GM21423 (cell line): ENCODE measurements around the gene PI4KA.
A peak's percentile ranks its signal among the peaks of the same experiment; 100 is the strongest.
"Not testable (repeated sequence)": the region's sequence is repeated elsewhere in the genome, so short reads cannot be mapped to it uniquely, and the experiment has no call there.

Experiments used
- ATAC-seq: cut with Tn5 transposase; IDR thresholded peaks from one replicate; pipeline ENCODE4 v1.9.1; 2021; ENCODE audit warnings: mild to moderate bottlenecking, moderate library complexity; ENCODE audit not compliant: unreplicated experiment

PI4KA gene

DNA sequence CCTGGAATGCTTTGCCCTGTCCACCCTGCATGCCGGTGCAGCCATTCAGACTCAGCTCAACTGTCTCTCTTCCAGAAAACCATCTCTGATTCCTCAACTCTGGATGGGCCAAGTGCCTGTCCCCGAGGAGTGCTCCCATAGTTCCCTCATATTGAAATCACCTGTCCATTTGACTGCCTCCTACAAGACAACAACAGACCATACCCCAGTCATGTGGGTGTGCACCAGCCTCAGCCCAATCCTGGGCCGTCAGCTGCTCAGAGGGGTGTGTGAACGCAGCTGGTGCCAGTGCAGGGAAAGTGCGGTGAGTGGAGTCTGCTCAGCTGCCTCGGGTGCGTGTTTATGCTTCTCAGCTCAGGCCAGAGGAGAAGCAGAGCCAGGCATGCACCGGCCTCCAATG, 126.2 kb downstream of the PI4KA start:
- ATAC-seq, result not testable (repeated sequence)

DNA sequence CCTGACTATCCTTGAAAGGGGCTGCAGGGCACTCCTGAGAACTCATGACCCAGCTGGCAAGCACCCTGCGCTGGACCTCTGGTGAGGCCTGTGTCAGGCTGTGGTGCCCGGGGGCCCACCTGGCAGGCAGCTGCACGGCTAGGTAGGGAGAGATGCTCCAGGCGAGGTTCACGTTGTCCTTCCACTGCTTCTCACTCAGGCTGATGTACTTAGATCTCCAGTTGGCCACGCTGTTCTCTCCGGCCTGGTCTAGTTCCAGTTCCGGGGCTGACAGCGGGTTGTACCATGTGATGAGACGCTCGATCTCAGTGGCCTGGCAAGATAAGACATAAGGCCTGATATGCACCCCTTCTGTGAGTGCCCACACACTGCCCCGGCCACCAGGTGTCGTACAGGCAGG, 129.4 kb downstream of the PI4KA start:
- ATAC-seq, result no peak

DNA sequence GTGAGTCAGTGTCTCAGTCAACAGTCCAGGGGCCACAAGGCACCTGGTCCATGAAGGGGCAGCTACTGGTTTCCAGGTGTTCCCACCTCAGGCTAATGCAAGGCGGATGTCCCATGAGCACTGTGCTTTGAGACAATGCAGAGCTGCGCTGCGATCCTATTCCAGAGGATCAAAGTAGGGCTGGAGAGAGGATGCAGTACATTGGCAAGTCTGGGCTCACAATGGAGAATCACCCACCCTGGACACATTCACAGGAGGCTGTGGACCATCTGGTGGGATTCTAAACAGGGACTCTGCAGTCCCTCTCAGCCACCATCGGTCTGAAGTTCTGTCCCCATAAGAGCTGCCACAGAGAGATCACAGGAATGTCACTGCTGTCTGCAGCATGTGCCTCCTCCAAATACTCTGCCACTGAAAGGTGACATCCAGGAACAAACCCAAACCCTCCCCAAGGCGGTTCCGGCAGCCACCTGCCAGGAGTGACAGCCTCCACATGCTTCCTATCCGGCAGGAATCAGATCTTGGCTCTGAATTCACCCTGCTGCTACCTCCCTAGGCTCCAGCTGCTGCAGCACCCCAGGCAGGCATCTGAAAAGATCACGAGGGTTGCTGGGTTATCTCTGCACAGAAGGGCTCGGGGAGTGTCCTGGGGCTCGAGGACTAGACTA, 130.0 kb downstream of the PI4KA start:
- ATAC-seq, result no peak

DNA sequence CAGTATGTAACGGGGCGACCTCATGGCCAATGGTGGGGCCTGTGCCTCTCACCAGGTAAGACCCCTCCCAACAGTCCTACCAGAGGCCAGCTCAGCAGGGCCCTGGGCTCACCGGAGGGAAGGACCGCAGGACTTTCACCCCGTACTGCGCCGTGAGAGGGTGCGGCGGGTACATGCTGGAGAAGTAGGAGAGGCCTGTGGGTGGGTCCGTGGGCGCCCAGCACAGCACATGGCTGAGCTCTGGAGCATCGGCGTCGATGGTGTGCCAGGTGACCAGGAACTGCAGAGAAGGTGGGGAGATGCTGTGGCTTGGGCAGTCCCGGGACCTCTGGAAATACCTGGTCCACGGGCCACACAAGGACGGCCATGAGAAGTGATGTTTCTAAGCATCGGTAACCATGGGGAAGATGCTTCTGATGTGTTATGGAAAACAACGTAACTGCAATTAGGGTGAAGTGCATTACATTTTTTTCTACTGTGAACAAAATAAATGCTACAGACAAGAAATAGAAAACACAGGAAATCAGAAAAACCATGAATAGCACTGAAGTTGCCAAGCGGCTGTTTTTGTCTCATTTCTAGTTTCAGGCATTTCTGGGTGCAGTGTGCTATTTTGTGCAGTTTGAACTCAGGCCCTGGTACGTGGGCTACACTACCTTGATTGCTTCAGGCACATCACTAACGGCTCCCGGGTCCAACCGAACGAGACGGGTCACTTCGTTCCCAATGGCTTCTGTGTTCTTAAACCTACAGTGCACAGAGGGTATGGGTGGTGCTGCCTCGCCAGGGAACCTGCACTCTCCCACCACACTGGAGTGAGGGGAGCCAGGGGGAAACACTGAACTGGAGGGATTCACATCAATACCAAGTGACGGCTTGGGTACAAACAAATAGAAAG, 131.2 kb downstream of the PI4KA start:
- ATAC-seq, result no peak

DNA sequence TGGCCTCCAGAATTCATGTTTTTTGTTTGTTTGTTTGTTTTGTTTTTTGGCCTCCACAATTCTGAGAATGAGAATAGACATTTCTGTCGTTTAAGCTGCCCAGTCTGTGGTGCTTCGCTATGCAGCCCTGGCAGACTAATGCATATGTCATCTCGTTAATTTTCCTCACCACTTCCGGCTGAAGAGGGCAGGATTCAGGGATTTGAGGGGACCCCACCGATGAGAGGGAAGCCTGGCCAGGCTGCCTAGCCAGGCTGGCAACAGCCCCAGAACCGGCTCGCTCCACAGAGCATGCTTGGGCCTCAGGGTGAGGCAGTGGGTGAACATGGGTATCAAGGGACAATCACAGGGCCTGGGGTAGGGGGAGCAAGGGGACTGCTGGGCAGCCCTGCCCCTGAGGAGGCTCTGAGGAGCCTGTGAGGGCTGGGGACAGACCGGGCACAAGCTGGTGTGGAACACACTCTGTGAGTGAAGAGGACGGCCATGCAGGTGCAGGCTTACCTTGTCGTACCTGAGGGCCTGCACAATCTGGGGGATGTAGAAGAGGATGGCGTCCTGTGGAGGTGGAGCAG, 132.5 kb downstream of the PI4KA start:
- ATAC-seq, result no peak

DNA sequence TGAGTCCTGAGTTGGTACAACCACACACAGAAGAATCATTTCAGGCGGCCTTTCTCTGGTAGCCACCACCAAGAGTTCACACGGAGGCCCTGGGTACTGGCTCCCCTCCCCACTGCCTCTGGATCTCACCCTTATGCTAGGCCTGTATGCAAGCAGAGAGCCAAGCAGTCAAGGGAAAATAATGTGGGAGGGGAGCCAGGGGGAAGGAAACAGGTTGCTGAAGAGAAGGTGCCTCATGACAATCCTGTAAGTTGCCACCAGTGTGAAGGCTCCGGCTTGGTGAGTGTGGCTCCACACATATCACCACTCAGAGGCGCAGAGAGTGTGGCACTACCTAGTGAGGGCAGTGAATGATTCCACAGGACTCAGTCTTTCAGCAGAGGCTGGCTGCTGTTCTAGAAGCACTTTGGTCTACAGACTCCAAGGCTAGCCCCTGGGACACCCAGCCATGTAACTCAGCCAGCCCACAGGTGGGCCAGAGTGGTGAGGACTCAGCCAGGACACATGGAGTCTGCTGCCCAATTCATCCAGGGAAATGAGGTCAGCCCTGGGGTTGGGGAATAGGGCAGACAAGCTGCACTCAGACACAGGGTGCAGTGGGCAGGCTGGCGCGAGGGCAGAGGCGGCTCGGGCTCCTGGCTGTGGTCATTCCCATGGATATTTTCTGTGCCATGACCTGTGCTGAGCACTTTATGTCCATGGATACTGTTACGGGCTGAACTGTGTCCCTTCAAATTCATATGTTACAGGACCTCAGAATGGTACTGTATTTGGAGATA, 133.7 kb downstream of the PI4KA start:
- no peak for ATAC-seq

DNA sequence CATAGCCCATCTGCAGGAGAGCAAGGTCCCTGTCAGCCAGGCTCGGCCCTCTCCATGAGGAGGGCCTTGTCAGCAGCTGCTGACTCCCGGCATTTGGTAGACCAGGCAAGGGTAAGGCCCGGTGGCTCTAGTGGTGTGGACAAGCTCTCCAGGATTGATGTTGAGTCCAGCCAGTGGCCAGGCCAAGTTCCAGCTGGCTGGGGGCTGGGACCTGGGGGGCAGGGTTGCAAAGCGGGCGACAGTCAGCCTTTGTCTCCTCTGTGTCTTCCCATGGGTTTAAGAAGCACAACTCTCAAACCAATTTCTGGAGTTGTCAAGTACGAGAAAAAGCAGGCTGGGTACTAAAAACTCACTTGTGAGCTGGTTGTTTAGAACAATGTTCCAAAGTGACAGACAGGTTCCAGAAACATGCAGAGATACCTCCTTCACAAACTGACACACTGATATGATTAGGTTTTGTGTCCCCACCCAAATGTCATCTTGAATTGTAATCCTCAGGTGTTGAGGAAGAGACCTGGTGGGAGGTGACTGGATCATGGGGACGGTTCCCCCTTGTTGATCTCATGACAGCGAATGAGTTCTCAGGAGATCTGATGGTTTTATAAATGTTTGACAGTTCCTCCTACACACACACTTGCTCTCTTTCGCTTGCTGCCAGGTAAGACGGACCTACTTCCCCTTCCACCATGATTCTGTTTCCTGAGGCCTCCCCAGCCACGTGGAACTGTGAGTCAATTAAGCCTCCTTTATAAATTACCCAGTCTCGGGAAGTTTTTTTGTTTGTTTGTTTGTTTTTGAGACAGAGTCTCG, 137.0 kb downstream of the PI4KA start:
- no peak for ATAC-seq

DNA sequence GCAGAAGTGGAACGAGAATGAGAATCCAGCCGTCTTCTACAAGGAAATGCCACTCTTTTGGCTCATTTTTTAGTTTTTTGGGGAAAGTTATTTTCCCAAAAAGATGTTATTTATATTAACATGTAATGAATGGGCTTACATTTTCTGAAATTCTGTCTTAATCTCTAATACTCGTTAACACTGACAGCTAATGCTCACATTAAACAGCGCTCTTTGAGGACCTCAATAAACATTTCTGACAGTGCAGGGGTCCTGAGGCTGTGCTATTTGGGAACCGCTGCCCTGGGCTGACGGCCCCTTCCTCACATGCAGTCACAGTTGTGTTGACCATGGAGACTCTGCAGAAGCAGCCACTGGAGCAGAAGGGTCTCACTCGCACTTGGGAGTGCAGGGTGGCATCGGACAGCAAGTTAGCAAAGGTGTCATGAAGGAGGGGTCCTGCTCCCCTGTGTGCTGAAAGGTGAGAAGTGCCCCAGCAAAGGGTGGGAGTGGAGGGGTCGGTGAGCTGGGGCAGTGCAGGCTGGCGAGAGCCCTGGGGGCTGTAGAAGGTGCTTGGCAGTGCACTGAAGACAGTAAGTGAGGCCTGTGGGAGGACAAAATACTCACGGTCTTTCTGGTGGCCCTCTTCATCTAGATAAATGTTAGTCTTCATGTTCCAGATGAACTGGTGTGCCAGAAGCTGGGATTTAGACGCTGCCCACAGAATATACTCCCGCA, 137.8 kb downstream of the PI4KA start:
- no peak for ATAC-seq

DNA sequence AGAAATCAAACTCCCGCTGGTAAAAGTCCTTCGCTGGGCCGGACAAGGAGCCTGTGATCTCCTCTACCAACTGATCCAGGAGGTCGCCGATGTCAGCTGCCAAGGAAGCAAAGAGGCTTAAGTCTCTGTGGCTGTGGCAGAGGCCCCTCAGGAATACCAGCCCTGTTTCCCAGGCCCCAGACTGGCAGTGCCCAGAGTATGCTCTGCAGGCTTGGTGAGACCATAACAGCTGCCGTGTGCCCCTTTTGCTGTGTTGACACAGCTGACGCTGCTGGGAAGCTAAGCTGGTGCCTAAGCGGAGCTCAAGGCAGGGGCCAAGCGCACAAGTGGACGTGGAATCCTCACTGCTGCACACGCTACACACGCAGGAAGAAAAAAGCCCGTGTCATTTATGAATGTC, 139.9 kb downstream of the PI4KA start:
- not testable (repeated sequence) for ATAC-seq

DNA sequence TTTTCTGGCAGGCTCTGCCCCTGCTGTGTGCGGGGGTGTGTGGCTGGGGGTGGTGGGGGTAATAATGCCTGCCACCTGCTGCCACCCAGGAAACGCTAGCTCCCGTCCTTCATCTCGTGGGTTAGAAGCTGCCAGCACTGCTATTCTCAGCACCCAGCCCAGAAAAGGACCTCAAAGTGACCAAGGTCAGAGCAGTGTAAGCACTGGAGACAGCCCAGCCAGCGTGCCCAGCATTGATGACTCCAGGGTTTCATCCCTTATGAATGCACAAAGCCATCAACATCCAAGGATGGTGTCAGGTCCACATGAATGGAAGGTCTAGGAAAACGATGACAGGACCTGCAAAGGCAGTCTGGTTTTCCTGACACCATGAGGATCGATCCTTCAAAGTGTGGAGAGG, 140.6 kb downstream of the PI4KA start:
- not testable (repeated sequence) for ATAC-seq

DNA sequence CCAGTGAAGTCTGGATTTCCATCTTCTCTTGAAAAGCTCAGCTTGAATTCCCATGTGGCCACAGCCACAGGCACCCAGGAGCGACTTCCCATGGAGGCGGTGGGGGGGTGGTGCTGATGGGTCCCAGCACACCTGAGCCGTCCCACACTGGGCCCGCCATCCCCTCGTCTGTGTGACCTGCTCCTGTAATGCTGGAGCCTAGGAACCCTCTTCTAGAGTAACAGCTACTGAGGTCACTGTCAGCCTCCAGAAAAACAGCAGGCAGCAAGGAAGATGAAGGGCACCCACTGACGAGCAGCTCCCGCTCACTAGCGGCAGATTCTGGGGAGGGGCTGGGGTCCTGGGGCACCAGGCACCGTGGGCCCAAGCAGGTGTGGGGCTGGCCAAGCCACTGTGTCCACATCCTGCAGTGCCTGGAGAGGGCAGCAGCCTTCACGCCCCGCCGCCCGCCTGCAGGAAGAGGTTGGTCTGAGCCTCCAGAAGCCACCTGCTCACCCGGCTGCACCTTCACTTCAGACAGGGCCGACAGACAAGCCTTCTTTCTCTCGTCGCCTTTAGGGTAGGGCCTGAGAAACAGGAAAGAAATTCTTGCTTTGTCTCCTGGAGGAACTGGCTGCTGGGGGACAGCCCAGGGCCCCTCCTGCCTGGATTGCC, 141.3 kb downstream of the PI4KA start:
- peak; percentile 55 for ATAC-seq

DNA sequence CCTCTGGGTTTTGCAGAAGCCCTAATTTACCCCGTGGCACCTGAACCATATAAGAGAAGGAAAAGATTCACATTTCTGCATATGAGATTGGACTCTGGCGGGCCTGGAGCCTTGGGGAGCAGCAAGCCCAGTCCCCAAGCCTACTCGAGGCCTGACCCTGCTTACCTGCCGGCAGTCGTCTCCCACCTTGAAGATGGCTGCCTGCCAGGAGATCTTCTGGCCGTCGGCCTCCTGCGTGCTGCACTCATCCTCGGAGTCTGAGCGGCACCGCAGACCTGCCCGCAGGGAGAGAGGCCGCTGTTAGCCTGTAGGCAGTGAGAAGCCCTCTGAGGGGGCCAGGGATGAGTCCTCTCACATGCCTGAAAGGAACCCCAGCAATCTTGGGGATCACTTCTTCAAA, 145.5 kb downstream of the PI4KA start:
- not testable (repeated sequence) for ATAC-seq

DNA sequence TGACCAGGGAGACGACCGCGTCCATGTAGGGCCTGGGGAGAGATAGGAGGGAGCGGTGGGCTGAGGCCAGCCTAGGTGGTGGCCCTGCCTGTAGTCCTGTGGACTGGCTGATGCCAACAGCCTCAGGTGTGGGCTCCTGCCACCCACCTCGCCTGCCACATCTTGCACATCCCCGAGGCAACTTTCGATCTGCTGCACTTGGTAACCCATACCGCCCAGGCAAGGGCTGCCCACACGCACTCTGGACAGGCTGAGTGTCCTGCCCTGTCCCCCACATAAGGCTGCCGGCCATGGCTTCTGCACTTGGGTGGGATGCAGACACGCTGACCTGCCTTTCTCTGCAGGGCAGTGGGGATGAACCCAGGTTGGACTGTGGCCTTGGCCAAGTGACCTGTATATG, 148.6 kb downstream of the PI4KA start:
- ATAC-seq, result not testable (repeated sequence)

DNA sequence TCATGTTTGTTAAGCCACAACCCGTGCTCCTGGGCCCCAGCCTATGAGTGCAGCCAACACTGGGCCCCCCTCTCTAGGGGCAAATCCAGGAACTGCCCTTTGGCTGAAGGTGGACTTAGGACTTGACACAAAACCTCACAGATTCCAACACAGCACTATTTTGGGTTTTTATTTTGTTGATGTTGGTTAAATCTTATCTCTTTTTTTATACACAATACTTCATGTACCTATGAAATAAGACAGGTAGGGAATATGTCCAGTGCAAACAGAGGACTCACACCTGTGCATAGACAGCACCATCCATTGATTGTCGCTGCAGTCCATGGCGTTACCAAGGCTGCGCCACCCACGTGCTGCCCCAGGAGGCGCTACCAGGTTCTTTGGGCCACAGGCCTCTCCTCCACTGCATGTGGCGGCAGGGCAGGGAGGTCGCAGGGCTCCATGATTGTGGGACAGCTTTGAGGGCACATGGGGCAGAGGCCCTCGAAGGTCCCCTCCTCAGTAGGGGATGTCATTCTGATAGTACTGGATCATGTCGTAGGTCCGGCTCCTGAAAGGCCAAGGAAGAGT, 151.0 kb downstream of the PI4KA start:
- ATAC-seq, result not testable (repeated sequence)

DNA sequence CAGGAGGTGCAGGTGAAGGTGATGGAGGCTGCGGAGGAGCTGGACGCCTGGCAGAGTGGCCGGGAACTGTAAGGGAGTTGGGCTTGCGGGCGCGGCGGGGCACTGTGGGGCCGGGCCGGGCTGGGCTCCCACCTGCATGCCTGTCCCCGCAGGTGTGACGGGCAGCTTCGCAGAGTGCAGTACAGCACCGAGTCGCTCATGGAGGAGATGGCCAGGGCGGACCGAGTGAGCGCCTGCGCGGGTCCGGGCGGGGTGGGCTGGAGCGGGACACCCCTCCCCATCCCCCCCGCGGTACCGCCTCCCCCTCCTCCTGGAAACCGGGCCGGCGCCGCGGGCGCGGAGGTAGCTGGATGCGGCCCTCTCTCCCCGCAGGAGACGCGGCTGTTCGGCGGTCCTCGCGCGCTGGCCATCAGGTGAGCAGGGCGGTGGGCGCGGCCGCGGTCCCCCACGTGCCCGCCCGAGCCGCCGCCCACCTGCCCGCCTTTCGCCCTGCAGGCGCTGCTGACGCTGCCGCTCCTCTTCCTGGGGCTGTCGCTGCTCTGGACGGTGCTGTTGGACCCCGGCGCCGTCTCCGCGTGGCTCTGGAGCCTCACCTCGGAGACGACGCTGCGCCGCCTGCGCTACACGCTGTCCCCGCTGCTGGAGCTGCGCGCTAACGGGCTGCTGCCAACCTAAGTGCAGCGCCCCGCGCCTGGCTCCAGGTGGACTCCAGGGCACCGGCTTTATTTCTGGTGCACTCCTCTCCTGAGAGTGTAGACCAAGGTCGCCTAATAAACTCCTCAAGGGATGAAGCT, 154.6 kb downstream of the PI4KA start:
- ATAC-seq, result not testable (repeated sequence)

DNA sequence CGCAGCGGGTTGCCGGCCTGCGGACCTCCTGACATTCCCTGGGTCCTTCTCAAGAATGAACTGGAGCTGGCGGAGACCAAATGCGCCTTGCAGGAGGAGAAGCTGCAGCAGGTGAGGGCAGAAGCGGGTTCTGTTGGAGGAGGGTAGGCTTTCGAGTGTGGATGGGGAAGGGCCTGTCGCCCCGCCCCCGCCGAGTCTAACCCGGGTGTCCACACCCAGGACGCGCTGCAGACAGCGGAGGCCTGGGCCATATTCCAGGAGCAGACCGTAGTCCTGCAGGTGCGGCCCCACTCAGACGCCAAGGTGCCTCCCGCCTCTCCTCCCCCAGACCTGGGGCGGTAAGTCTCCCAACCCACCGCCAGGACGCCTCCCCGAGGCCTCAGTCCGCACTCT, 155.2 kb downstream of the PI4KA start:
- ATAC-seq, result peak; percentile 9

DNA sequence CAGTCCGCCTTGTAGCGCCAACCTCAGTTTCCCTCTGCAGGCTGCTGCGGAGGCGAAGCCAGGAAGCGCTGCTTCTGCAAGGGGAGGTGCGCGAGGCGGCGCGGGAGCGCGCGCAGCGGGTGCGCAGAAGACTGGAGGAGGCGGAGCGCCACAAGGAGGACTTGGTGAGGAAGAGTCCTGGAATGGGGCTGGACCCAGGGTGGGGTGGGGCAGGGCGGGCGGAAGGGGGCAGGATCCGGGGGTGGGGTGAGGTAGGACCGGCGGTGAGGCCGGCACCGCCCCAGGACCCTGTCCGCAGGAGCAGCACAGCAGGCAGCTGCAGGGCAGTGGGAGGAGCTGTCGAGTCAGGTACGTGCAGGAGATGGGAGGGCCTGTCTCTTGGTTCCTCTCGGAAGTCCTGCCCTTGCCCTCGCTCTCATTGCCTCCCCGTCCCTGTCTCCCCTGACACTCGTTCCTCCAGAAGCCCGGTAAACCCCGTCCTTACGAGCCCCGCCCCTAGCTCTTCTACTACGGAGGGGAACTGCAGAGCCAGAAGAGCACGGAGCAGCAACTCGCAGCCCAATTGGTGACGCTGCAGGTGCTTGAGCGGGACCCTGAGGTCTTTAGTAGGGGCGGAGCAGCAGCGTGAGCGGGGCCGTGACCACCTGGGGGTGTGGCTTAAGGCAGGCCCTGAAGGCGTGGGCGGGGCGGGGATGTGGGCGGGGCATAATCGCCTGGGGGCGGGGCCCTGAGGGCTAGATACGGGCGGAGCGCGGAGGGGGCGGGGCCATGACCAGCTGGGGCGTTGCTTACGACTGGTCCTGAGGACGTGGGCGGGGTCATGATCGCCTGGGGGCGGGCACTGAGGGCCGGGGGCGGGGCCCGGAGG, 155.8 kb downstream of the PI4KA start:
- ATAC-seq, result peak; percentile 67
